AG04450 (cell line): ENCODE results near the gene ABLIM2. TPM values are rescaled to one million over a fixed set of nuclear protein-coding genes. Genes with fewer than 3 reads are reported as not detected.

Source experiments
- CTCF ChIA-PET: fragments of 300-600, 350-600 bp; formaldehyde crosslinking; extraction: SDS; loops from one replicate; lab custom pipeline; 2022; ENCODE audit warnings: antibody characterized with exemption, inconsistent platforms; lab: Charles Lee
- POLR2A ChIA-PET: fragments of 350-600 bp; formaldehyde crosslinking; extraction: SDS; loops from one replicate; lab custom pipeline; 2021; ENCODE audit warnings: antibody characterized with exemption, inconsistent platforms; lab: Yijun Ruan, JAX
- DNase-seq: peaks from one replicate; pipeline ENCODE4 v3.0.0-alpha.2; 2011; ENCODE audit warnings: low read depth, low spot score
- H3K27ac ChIP-seq: one replicate; pipeline ENCODE4 v1.5.1; 2012; ENCODE audit warnings: low read depth, low read length, control low read depth
- H3K27me3 ChIP-seq: one replicate; pipeline ENCODE4 v1.6.0; 2012; ENCODE audit warnings: low read length; ENCODE audit not compliant: control insufficient read depth, insufficient read depth
- H3K4me3 ChIP-seq: 2 replicates; pipeline ENCODE4 v1.5.1; 2011; ENCODE audit warnings: mild to moderate bottlenecking, low read depth, low read length, control low read depth
- H3K9me3 ChIP-seq: 2 replicates; pipeline ENCODE4 v1.5.1; 2012; ENCODE audit warnings: low read length; ENCODE audit not compliant: control insufficient read depth, insufficient read depth
- polyA plus RNA-seq: library from polyadenylated mRNA; depleted of rRNA; stranded (reverse); fragments of >200 nt; gene quantifications from 2 replicates; pipeline ENCODE4 v1.2.3, GENCODE V29; 2011
- TF ChIP-seq, protein P1 (sequence below): IDR thresholded peaks from 2 replicates; pipeline ENCODE4 v1.5.1; 2011; ENCODE audit warnings: low read depth, low read length, control low read depth, inconsistent platforms

ABLIM2 gene
- polyA plus RNA-seq, 1 experiment, result not detected

DNA sequence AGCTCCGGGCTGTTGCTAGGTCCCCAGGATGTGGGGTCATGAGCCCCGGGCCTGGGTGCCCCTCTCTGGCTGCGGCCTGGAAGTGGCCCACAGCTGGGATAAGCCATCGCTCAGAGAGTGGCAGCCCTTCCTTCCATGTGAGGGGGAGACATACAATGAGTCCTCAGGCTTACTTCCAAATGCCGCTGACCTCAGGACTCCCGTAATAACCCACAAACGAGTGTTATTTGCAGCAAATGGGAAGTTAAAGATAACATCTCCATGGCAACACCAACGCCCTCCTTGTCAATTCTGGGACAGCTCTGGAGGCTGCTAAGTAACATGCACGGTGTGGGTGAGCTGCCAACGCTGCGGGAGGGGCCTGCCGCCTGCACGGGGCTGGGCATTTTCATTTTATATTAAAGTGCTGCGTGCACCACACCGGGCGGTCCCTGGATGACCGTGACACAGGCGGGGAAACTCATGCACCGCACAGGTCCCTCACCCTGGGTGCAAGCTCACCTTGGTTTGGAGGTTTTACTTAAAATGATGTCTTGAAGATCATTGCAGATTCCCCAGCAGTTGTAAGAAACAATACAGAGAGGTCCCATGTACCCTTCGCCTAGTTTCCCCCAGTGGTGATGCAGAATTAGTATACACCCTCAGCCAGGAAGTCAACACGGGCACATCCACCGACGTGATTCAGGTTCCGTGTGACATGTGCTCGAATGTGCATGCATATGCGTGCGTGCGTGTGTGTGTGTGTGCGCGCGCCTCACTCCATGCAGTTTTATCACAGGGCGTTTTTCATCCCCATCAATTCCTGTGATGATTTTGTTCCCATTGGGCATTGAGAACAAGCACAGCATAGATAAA, 79.4 kb downstream of the ABLIM2 start:
- POLR2A ChIA-PET, result interaction anchor here (0.6 kb wide), 1 partner anchor 10 kb away, joined by 6 read pairs; no protein-coding TSS in a partner anchor
- TF ChIP-seq, protein P1, sequence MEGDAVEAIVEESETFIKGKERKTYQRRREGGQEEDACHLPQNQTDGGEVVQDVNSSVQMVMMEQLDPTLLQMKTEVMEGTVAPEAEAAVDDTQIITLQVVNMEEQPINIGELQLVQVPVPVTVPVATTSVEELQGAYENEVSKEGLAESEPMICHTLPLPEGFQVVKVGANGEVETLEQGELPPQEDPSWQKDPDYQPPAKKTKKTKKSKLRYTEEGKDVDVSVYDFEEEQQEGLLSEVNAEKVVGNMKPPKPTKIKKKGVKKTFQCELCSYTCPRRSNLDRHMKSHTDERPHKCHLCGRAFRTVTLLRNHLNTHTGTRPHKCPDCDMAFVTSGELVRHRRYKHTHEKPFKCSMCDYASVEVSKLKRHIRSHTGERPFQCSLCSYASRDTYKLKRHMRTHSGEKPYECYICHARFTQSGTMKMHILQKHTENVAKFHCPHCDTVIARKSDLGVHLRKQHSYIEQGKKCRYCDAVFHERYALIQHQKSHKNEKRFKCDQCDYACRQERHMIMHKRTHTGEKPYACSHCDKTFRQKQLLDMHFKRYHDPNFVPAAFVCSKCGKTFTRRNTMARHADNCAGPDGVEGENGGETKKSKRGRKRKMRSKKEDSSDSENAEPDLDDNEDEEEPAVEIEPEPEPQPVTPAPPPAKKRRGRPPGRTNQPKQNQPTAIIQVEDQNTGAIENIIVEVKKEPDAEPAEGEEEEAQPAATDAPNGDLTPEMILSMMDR, result no peak
- CTCF ChIA-PET, result no interaction called here
- Histone ChIP-seq H3K4me3 (no peak overlapping the region), H3K27me3 (peaks cover 57% of the 10 kb centered on the region), H3K9me3 (no peaks in the 10 kb centered on the region), H3K27ac (no peak overlapping the region)
- DNase-seq, result no peak

DNA sequence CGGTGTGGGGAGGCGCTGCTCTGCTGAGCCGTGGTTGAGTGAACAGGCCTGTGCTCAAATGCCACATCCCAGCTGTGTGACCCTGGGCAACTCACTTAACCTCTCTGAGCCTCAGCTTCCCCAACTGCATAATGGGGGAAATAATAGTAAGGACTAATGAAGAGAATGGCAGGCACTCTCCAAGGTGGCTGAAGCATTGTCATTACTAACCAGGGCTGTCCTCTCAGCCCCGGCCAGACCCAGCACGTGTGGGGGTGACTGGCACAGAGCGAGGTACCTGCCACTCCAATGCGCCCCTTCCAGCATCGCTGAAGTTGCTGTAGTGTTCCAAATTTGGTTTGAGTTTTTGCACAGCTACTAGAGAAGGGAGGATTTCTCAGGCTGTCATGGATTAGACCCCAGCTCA, 80.0 kb downstream of the ABLIM2 start:
- POLR2A ChIA-PET, result interaction anchor here (0.6 kb wide), 1 partner anchor 11 kb away, joined by 6 read pairs; no protein-coding TSS in a partner anchor

DNA sequence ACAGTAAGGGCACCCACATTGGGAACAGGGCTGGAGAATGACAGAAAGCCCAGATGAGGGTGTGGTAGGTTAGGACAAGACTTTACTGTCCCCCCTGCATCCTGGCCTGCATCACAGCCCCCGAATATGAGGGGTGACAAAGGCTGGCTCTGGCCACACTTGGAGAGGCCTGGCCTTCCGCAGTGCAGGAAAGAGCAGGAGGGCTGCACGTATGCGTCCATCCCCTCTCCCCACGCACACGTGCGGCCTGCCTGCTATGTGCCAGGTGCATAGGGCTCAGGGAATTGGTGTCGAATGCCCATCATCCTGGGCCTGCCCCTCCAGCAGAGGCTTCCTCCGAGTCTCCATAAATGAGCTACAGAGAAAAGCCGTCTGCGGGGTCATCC, 80.5 kb downstream of the ABLIM2 start:
- ChIA-PET CTCF (no interaction called here), POLR2A (no interaction called here)
- no peak overlapping the region for H3K27ac ChIP-seq
- H3K27me3 ChIP-seq, result peaks cover 57% of the 10 kb centered on the region
- DNase-seq, result no peak
- TF ChIP-seq, protein P1, result no peak
- H3K4me3 ChIP-seq, result no peak overlapping the region
- no peaks in the 10 kb centered on the region for H3K9me3 ChIP-seq

More for the DNA sequence above, 80.0 kb downstream of the ABLIM2 start:
- CTCF ChIA-PET, result no interaction called here
- no peak for DNase-seq
- no peaks in the 10 kb centered on the region for H3K9me3 ChIP-seq
- H3K4me3 ChIP-seq, result no peak overlapping the region
- TF ChIP-seq, protein P1, result no peak
- no peak overlapping the region for H3K27ac ChIP-seq
- H3K27me3 ChIP-seq, result peaks cover 56% of the 10 kb centered on the region

DNA sequence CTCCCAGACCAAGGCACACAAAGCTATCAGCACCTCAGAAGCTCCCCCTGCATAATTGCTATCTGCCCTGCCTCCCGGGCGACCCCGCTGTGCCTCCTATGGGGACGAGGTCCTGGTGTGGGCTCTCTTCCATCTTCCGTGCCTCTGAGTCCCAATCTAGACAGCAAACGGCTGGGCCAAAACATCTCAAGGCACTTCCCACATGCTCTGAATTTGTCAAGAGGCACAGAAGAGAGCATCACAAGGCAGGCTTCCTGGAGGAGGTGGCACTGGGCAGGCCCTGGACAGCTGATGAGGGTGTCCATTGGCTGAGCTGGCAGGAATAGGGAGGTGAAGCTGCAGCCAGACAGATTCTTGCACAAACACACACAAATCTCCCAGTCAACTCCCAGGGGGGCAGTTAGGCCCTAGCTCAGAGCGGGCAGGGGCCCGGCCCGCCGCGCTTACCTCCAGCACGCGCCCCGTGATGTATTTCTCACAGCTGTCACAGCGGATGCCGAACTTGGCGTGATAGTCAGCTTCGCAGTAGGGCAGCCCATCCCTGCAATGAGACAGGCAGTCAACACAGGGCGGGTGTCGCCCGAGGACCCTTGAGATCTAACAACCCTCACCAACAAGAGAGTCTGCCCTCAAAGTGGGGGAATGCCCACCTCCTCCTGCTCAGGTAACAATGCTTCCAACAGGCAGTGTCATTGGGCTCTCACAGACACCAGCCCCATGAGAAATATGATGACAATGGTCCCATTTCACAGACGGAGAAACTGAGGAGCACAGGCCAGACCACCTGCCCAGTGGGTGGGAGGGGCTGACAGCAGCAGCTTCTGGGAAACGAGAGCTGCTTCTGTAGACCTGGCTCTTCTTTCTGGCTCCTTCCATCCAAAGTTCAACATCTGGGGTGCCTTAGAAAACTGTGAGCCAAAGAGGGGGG, 81.2 kb downstream of the ABLIM2 start:
- DNase-seq, result no peak
- ChIA-PET POLR2A (no interaction called here), CTCF (no interaction called here)
- no peak overlapping the region for H3K4me3 ChIP-seq
- no peaks in the 10 kb centered on the region for H3K9me3 ChIP-seq
- H3K27me3 ChIP-seq, result peaks cover 59% of the 10 kb centered on the region
- TF ChIP-seq, protein P1, result no peak
- no peak overlapping the region for H3K27ac ChIP-seq
